SK-N-MC (cell line): ENCODE measurements around the gene KLK13.

Source experiments
- EZH2 ChIP-seq: fragments of 200-600 bp; sonication (generic); IDR thresholded peaks from one replicate; pipeline ENCODE4 v1.6.1; 2017; ENCODE audit warnings: antibody characterized with exemption
- FOXP2 ChIP-seq: optimal IDR thresholded peaks from 2 replicates; pipeline ENCODE3; 2011; ENCODE audit warnings: mild to moderate bottlenecking, moderate library complexity; ENCODE audit not compliant: insufficient read depth; ENCODE audit errors: extremely low read length, control extremely low read depth
- POLR2AphosphoS5 ChIP-seq: IDR thresholded peaks from 2 replicates; pipeline ENCODE4 v1.6.1; 2012; ENCODE audit warnings: mild to moderate bottlenecking, low read depth, low read length, borderline replicate concordance

- TF ChIP-seq POLR2AphosphoS5 (no peak), EZH2 (no peak), FOXP2 (no peak)
These were observed 33.6 kb upstream of the KLK13 start for GRCh38 chr19:51098365-51099046.
